GM18498 (cell line): ENCODE data around the gene EMP1.
"Not testable (repeated sequence)": the region's sequence is repeated elsewhere in the genome, so short reads cannot be mapped to it uniquely, and the experiment has no call there.

Experiments used
- ATAC-seq: cut with Tn5 transposase; IDR thresholded peaks from one replicate; pipeline ENCODE4 v1.9.1; 2021; ENCODE audit warnings: mild to moderate bottlenecking, moderate library complexity; ENCODE audit not compliant: unreplicated experiment

Gene EMP1

DNA sequence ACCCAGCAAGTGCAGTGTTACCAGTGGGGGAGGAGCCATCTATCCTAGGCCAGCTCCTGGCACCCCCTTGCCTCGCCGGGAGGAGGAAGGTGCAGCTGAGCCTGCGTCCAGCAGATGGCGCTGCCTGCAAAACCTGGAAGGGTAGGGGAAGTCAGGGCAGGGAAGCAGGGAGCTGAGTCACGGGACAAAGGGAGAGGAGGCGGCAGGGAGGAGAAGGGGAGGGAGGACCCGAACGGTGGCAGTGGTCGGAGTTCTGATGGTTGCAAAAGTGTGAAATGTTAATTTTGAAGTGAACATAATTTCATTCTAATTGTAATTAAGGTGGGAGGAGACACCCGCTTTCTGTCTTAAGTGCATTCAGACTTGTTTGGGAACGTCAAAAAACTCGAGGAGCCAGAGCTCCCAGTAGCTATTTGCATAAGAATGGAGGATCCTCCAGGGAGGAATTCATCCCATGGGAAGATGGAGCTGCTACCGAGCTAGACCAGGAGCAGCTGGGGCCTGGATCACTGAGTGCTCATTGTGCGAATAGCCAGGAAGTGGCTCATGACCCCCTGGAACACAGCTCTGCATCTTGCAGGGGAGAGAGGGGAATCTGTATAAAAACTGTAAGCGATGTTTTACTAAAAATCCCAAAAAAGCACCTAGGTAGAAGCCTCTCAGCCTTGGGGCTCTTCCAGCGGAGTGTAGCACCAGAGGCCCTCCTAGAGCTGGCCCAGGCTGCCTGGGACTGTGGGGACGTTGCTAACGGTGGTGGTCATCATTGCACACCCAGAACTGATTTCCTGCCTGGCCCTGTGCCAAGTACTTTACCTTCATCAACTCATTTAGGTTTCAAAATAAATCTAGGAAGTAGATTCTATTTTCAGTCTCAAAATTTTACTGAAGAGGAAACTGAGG lies 59.5 kb downstream of the EMP1 start:
- ATAC-seq, result peak; percentile 95

DNA sequence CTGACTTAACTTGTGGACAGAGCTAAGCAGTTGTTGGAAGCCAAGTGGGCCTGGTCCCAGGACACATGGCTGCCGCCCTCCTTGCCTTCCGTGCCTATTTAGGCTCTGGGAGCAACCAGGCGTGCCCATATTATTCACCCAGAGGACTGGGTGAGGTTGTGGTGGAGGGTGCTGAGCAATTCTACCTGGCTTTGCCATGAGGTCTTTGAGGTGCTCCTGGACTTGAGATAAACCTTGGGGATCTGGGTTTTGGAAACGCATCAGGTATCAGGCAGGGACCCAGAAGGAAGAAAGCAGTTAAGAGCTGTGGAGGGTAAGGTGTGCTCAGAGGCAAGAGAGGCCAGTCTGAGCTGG lies 60.1 kb downstream of the EMP1 start:
- ATAC-seq, result no peak

- no peak for ATAC-seq
These were observed 60.9 kb downstream of the EMP1 start for GRCh38 chr12:13257356-13257875.

GRCh38 chr12:13258197-13258596 lies 61.7 kb downstream of the EMP1 start:
- no peak for ATAC-seq

DNA sequence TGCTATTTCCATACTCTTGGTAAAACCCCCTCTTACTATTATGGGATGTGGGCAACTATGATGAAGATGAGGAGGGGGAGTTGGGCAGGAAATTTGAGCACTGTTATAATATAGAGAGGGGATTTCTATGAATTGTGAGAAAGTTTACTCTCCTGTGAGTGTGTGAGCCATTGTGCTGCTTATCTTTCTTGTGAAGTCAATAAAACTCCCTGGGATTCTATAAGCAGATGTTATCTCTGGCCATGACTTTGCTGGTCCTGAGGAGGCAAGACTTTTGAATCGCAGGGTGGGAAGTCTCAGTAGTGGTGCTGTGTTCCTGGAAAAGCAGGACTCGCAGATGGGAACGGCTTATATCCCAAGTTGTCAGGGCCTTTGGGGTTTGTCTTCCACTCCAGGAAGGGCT lies 62.2 kb downstream of the EMP1 start:
- ATAC-seq, result no peak

- not testable (repeated sequence) for ATAC-seq
These were observed 63.1 kb downstream of the EMP1 start for GRCh38 chr12:13259625-13260024.

DNA sequence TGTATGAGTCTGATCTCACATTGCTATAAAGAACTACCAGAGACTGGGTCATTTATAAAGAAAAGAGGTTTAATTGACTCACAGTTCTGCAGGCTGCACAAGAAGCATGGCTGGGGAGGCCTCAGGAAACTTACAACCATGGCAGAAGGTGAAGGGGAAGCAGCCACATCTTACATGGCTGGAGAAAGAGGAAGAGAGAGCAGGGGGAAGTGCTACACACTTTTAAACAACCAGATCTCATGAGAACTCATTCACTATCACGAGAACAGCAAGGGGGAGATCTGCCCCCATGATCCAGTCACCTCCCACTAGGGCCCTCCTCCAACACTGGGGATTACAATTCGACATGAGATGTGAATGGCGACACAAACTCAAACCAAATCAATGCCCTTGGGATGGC lies 71.3 kb downstream of the EMP1 start:
- ATAC-seq, result not testable (repeated sequence)

GRCh38 chr12:13268581-13268980 lies 72.1 kb downstream of the EMP1 start:
- no peak for ATAC-seq
